Heart left ventricle (tissue), 13 donors: ENCODE data around the gene IKZF3.

Experiments
- POLR2A ChIP-seq, 2 donors: fragments of 450-650 bp; IDR thresholded peaks; one replicate each; pipeline ENCODE4 v1.6.1; 2017; ENCODE audit warnings: antibody characterized with exemption in 2 of 2, mild to moderate bottlenecking in 2 of 2, moderate library complexity in 2 of 2
- TF ChIP-seq, protein P1 (sequence below), 12 donors: fragments of 200-600 bp; sonication (generic) in 4 of 12; IDR thresholded peaks; one replicate each; pipeline versions ENCODE4 v1.5.0 to v1.8.0; 2018 to 2022; ENCODE audit warnings: antibody characterized with exemption in 12 of 12, mild to moderate bottlenecking in 5 of 12
- donor health status: ischemic (EF 13 %, LVEDD 7.1; RV severe dilation, severe dysfunction).
- donor health status: DM: no; HTN: yes; CAD: no.
- donor health status: DM: no; HTN: no; CAD: no.
- donor health status: ischemic (EF 25% LVEDD 6.9; RV normal size, moderate dysfunction).
- donor health status: ischemic (EF 25% LVEDD 5.7; RV mildly dilated, moderate dysfunction).
- donor health status: ischemic (EF 35%, LVEDD 5.7; RV mildly dilated, moderate dysfunction).
- donor health status: nonischemic (EF 11% LVEDD 7.7; RV severe dilation, severe dysfunction).
- donor health status: DM: yes; HTN: yes; CAD: no.
- donor health status: PGD.
- donor health status: ischemic (EF 29% LVEDD 5.4; RV normal size, mild dysfunction).
- donor health status: nonischemic (EF 23%, LVEDD 6.1; RV moderate dilation, normal function).

GRCh38 chr17:39871801-39872200, 7.7 kb upstream of the IKZF3 start:
- TF ChIP-seq, protein P1, sequence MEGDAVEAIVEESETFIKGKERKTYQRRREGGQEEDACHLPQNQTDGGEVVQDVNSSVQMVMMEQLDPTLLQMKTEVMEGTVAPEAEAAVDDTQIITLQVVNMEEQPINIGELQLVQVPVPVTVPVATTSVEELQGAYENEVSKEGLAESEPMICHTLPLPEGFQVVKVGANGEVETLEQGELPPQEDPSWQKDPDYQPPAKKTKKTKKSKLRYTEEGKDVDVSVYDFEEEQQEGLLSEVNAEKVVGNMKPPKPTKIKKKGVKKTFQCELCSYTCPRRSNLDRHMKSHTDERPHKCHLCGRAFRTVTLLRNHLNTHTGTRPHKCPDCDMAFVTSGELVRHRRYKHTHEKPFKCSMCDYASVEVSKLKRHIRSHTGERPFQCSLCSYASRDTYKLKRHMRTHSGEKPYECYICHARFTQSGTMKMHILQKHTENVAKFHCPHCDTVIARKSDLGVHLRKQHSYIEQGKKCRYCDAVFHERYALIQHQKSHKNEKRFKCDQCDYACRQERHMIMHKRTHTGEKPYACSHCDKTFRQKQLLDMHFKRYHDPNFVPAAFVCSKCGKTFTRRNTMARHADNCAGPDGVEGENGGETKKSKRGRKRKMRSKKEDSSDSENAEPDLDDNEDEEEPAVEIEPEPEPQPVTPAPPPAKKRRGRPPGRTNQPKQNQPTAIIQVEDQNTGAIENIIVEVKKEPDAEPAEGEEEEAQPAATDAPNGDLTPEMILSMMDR (IDR thresholded peaks at IDR 0.05) = no peak
- no peak for TF ChIP-seq POLR2A (IDR thresholded peaks at IDR 0.05)
